HG03039 (cell line): ENCODE results near the gene LDLRAD4.
"Not testable (repeated sequence)": the region's sequence is repeated elsewhere in the genome, so short reads cannot be mapped to it uniquely, and the experiment has no call there.

Experiments used
- ATAC-seq: cut with Tn5 transposase; IDR thresholded peaks from one replicate; pipeline ENCODE4 v1.9.1; 2021; ENCODE audit warnings: mild to moderate bottlenecking, moderate library complexity; ENCODE audit not compliant: unreplicated experiment

The LDLRAD4 gene

GRCh38 chr18:13324880-13325279 lies 106.3 kb downstream of the LDLRAD4 start:
- no peak for ATAC-seq

GRCh38 chr18:13328213-13328612 lies 109.7 kb downstream of the LDLRAD4 start:
- ATAC-seq: no peak

GRCh38 chr18:13330996-13331395 lies 112.4 kb downstream of the LDLRAD4 start:
- ATAC-seq: no peak

GRCh38 chr18:13331846-13332245 lies 113.3 kb downstream of the LDLRAD4 start:
- no peak for ATAC-seq

GRCh38 chr18:13332874-13333273 lies 114.3 kb downstream of the LDLRAD4 start:
- ATAC-seq: no peak

- no peak for ATAC-seq
Observed at GRCh38 chr18:13335903-13336302, 117.3 kb downstream of the LDLRAD4 start.

- no peak for ATAC-seq
Observed at GRCh38 chr18:13336841-13337240, 118.3 kb downstream of the LDLRAD4 start.

GRCh38 chr18:13337369-13337768 lies 118.8 kb downstream of the LDLRAD4 start:
- no peak for ATAC-seq

- ATAC-seq: no peak
Observed at GRCh38 chr18:13338318-13338717, 119.8 kb downstream of the LDLRAD4 start.

- no peak for ATAC-seq
Observed at GRCh38 chr18:13339653-13340052, 121.1 kb downstream of the LDLRAD4 start.

- not testable (repeated sequence) for ATAC-seq
Observed at GRCh38 chr18:13346449-13346848, 127.9 kb downstream of the LDLRAD4 start.

GRCh38 chr18:13353084-13353823 lies 134.7 kb downstream of the LDLRAD4 start:
- no peak for ATAC-seq

GRCh38 chr18:13354402-13354801 lies 135.8 kb downstream of the LDLRAD4 start:
- ATAC-seq: no peak

GRCh38 chr18:13356032-13356431 lies 137.5 kb downstream of the LDLRAD4 start:
- no peak for ATAC-seq

- ATAC-seq: no peak
Observed at GRCh38 chr18:13357289-13357688, 138.7 kb downstream of the LDLRAD4 start.

GRCh38 chr18:13359210-13359609 lies 140.7 kb downstream of the LDLRAD4 start:
- no peak for ATAC-seq

GRCh38 chr18:13361431-13361830 lies 142.9 kb downstream of the LDLRAD4 start:
- ATAC-seq: no peak

GRCh38 chr18:13362051-13362450 lies 143.5 kb downstream of the LDLRAD4 start:
- ATAC-seq: no peak

GRCh38 chr18:13362607-13363006 lies 144.0 kb downstream of the LDLRAD4 start:
- no peak for ATAC-seq

GRCh38 chr18:13363359-13363758 lies 144.8 kb downstream of the LDLRAD4 start:
- ATAC-seq: no peak

GRCh38 chr18:13364721-13365205 lies 146.2 kb downstream of the LDLRAD4 start:
- ATAC-seq: no peak

GRCh38 chr18:13366131-13366530 lies 147.6 kb downstream of the LDLRAD4 start:
- ATAC-seq: no peak

GRCh38 chr18:13366541-13366940 lies 148.0 kb downstream of the LDLRAD4 start:
- no peak for ATAC-seq
